H7 (cell line): ENCODE measurements around the gene FAM78B. TPM values are rescaled to one million over a fixed set of nuclear protein-coding genes. Genes with fewer than 3 reads are reported as not detected.

Experiments
- DNase-seq: peaks from one replicate; pipeline ENCODE4 v3.0.0; 2012
- H3K27me3 ChIP-seq: 2 replicates; pipeline ENCODE4 v1.6.0; 2011; ENCODE audit warnings: mild to moderate bottlenecking, low read length; ENCODE audit not compliant: control insufficient read depth, insufficient read depth
- H3K36me3 ChIP-seq: replicated peaks from 2 replicates; pipeline ENCODE4 v1.5.1; 2011; ENCODE audit warnings: low read length; ENCODE audit not compliant: control insufficient read depth, insufficient read depth
- H3K4me3 ChIP-seq: 2 replicates; pipeline ENCODE4 v1.5.1; 2011; ENCODE audit warnings: low read depth, mild to moderate bottlenecking, control low read depth, low read length, moderate library complexity; ENCODE audit not compliant: insufficient read depth
- total RNA-seq: library from RNA; depleted of rRNA; stranded (reverse); fragments of >200 nt; shearing (Covaris generic); gene quantifications from 2 replicates; pipeline ENCODE4 v1.2.3, GENCODE V29; 2014; rRNA removed

The FAM78B gene
- 2.3 and 4.5 TPM in 2 replicates for total RNA-seq

- Histone ChIP-seq H3K4me3 (peak within 1 kb of the TSS; percentile 54), H3K36me3 (no peaks in the 10 kb centered on the region), H3K27me3 (peaks cover 36% of the 10 kb centered on the region)
- DNase-seq: peak; percentile 92
Observed at GRCh38 chr1:166166698-166167571, at the start of gene FAM78B. Gene FAM78B (minus strand): TSS chr1:166167001. CDS start chr1:166166248, 753 bp downstream.

DNA sequence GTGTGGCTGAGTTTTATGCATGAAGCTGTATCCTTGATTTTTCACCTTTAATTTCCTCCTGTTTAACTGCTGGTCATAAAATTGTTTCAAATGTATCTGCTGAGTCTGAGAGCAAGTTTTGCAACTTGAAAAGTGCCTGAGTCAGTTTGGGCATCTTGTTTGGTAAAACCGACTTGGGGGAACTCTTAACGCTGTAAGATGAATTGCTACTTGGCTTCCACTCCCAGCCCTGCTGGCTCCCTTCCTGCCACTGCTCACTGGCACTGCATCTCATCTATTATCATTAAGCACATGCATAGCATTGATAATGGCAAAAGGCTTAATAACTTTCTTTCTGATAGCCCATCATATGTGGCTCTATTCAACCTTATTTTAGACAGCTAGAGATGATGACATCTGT is 35.7 kb upstream of the FAM78B start:
- H3K4me3 ChIP-seq: no peak overlapping the region
- H3K27me3 ChIP-seq: no peaks in the 10 kb centered on the region
- H3K36me3 ChIP-seq: no peaks in the 10 kb centered on the region
- no peak for DNase-seq

DNA sequence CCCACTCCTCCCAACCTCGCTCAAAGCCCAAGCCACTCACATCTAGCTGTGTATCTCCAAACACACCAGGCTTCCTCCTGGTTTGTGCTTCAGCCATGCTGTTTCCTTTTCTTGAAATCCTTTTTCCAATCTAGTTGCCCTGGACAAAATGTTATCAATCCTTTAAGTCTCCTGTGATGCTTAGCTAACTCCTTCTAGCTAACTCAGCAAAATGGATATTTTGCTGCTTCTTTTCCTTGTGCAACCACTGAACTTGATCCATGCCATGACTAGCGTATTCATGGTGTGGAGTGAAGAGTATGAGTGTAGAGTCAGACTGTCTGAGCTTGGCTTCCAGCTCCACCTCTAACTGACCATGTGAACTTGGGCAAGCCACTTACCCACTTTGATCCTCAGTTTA is 33.9 kb upstream of the FAM78B start:
- Histone ChIP-seq H3K36me3 (no peaks in the 10 kb centered on the region), H3K4me3 (no peak overlapping the region), H3K27me3 (no peaks in the 10 kb centered on the region)
- DNase-seq: no peak

- no peak for DNase-seq
Observed at GRCh38 chr1:166197597-166197996, 30.8 kb upstream of the FAM78B start.

GRCh38 chr1:166197141-166197540 is 30.3 kb upstream of the FAM78B start:
- H3K27me3 ChIP-seq: no peaks in the 10 kb centered on the region
- no peak for DNase-seq
- H3K36me3 ChIP-seq: no peaks in the 10 kb centered on the region
- no peak overlapping the region for H3K4me3 ChIP-seq

More at GRCh38 chr1:166197597-166197996, 30.8 kb upstream of the FAM78B start:
- H3K27me3 ChIP-seq: no peaks in the 10 kb centered on the region
- H3K4me3 ChIP-seq: no peak overlapping the region
- no peaks in the 10 kb centered on the region for H3K36me3 ChIP-seq

DNA sequence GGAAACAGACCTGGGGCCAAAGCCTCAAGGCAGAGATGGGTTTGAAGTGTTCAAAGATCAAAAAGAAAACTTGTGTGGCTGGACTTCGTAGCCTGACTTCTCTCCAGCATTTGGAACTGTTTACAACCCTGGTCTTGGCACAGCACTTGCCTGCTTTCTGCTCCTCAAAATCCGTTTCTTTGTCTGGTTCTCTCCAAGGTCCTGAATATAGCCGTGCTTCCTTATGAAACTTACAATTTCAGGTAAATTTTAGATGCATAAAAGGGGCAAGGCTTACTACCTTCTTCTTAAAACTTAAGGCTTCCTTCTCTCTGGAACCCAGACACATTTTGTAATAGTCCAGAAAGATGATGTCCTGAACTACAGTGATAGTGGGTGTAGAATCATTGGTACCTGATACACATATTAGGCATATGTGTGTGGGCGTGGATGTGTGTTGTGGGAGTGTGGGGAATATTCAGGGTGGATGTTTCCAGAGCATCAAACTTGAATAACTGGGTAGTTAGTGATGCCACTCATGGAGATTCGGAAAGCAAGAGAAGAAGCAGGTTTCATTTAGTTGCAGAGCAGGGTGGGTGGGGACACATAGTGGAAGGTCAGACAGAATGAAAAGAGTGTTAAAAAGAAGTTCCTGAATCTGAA is 26.4 kb upstream of the FAM78B start:
- Histone ChIP-seq H3K36me3 (no peaks in the 10 kb centered on the region), H3K4me3 (no peak overlapping the region), H3K27me3 (no peaks in the 10 kb centered on the region)
- no peak for DNase-seq

GRCh38 chr1:166190400-166190799 is 23.6 kb upstream of the FAM78B start:
- Histone ChIP-seq H3K27me3 (no peaks in the 10 kb centered on the region), H3K36me3 (no peaks in the 10 kb centered on the region), H3K4me3 (no peak overlapping the region)
- no peak for DNase-seq

DNA sequence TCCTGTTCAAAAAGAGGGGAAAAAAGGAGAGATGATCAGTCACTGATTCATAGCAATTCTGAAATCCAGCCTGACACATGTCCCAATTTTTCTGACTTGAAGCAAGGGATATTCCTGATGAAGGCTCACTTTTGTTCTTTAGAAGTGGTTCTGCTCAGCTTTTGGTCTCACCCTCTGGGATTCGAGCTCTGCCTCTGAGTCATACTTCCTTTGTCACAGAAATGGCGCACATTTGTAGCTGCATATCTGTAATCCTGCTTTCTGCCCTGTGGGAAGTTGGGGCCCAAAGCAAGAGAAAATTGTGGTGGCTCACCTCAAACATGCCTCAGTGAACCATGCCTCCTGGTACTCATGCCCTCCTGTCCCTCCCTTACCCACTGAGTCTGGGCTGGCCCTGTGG is 22.3 kb upstream of the FAM78B start:
- no peak overlapping the region for H3K4me3 ChIP-seq
- no peaks in the 10 kb centered on the region for H3K27me3 ChIP-seq
- DNase-seq: no peak
- H3K36me3 ChIP-seq: no peaks in the 10 kb centered on the region

GRCh38 chr1:166185526-166185925 is 18.7 kb upstream of the FAM78B start:
- Histone ChIP-seq H3K36me3 (no peaks in the 10 kb centered on the region), H3K4me3 (no peak overlapping the region), H3K27me3 (no peaks in the 10 kb centered on the region)
- no peak for DNase-seq

DNA sequence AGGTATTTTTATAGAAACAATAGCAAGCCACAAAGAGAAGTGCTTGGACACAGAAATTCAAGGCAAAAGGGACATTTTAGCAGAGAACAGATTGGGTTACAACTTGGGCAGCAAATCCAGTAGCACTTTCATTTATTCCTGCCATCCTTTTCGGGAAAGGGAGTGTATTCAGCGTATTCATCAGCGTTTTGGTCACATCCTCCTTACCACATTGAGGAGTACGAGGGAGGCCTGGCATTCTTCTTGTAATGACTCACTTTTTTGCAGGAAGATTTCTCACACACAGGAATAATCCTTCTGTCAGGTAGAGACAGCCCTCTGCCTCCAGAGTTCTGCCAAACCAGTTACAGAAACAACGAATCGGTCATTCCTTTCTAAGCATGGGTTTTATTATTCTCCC is 18.1 kb upstream of the FAM78B start:
- Histone ChIP-seq H3K36me3 (no peaks in the 10 kb centered on the region), H3K27me3 (no peaks in the 10 kb centered on the region), H3K4me3 (no peak overlapping the region)
- no peak for DNase-seq

- no peaks in the 10 kb centered on the region for H3K27me3 ChIP-seq
- H3K36me3 ChIP-seq: no peaks in the 10 kb centered on the region
- DNase-seq: no peak
- no peak overlapping the region for H3K4me3 ChIP-seq
Observed at GRCh38 chr1:166184012-166184411, 17.2 kb upstream of the FAM78B start.

GRCh38 chr1:166182281-166182680 is 15.5 kb upstream of the FAM78B start:
- Histone ChIP-seq H3K4me3 (no peak overlapping the region), H3K27me3 (no peaks in the 10 kb centered on the region), H3K36me3 (no peaks in the 10 kb centered on the region)
- no peak for DNase-seq

GRCh38 chr1:166176416-166176815 is 9.6 kb upstream of the FAM78B start:
- Histone ChIP-seq H3K36me3 (no peaks in the 10 kb centered on the region), H3K27me3 (no peaks in the 10 kb centered on the region; the same call in 1 of the 2 replicates), H3K4me3 (no peak overlapping the region)
- no peak for DNase-seq

DNA sequence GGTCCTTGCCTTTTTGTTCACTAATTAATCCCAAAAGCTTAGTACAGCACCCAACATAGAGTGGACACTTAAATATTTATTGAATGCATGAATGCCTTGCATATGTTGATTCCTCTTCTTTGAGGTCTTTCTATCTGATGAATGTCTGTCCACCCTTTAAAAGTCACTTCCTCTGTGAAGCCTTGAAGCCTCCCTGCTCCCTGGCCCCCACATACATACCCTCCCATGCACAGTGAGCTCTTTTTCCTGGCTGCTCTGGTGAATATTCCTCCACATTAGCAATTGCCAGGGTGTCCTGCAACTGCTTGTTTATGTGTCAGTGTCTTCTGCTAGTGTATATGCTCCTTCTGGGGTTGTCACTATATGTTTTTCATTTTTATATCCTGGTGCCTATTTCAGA is 8.2 kb upstream of the FAM78B start:
- Histone ChIP-seq H3K4me3 (no peak overlapping the region), H3K36me3 (no peaks in the 10 kb centered on the region), H3K27me3 (no peaks in the 10 kb centered on the region; the same call in 1 of the 2 replicates)
- DNase-seq: no peak

GRCh38 chr1:166174108-166174507 is 7.3 kb upstream of the FAM78B start:
- H3K36me3 ChIP-seq: no peaks in the 10 kb centered on the region
- DNase-seq: no peak
- H3K4me3 ChIP-seq: no peak overlapping the region
- H3K27me3 ChIP-seq: no peaks in the 10 kb centered on the region; the same call in 1 of the 2 replicates
